HG03342 (cell line): ENCODE data around the gene HIVEP3.

Source experiments
- ATAC-seq: cut with Tn5 transposase; IDR thresholded peaks from one replicate; pipeline ENCODE4 v1.9.1; 2021; ENCODE audit warnings: mild to moderate bottlenecking, moderate library complexity; ENCODE audit not compliant: unreplicated experiment

The HIVEP3 gene

GRCh38 chr1:41510531-41511238, 408.0 kb downstream of the HIVEP3 start:
- ATAC-seq: no peak

DNA sequence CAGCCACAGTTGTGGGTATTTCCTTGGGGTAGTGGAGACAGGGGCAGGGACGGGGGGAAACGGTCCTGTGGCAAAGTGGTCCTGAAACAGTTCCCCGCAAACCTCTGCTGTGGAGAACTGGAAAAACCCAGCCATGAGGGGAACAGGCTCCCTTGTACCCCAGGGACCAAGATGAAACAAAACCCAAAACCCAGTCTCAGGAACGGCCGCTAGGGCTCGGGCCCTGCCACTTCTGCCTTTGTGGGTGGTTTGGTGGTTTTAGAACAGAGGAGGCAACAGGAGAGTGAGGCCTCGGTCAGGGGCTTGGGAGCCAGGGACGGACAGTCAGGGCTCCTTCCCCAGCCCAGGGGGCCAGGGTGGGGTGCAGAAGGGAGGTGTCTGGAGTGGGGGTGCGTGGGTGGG, 409.5 kb downstream of the HIVEP3 start:
- no peak for ATAC-seq

DNA sequence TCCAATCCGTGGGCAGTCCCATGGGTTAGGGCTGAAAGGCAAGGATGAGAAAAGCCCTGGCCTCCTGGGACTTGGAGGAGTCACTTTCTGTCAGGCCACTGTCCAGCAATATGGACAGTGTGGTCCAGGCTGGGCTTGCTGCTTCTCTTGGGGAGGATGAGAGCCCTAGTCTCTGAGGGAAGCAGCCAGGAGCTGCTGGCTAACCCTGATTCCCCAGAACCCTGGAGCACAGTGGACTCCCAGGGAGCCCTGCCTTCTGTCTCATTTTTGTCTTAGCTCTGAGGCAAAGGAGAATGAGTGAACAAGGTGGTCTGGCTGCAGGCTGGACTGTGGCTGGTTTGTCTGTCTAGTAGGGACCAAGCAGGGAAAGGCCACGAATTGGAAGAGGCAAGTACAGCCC, 410.4 kb downstream of the HIVEP3 start:
- no peak for ATAC-seq

DNA sequence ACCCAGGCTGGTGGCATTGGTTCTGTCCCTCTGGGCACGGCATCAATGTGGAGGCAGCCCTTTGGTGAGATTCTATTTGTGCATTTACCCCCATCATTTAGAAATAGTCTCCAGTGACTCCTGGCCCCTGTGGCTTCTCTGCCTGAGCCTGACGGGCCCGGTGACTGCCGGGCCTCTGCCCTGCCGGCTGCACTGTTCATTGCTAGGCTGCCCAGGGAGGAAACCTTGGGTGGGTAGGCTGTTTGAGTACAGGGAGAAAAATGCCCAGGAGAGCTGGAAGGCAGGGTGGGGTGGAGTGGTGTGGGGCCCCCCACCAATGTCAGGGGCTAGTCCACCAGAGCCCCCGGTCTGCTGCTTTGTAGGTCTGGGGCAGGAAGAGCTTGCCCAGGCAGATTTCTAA, 410.9 kb downstream of the HIVEP3 start:
- no peak for ATAC-seq

- no peak for ATAC-seq
Observed at GRCh38 chr1:41507110-41507720, 411.5 kb downstream of the HIVEP3 start.

DNA sequence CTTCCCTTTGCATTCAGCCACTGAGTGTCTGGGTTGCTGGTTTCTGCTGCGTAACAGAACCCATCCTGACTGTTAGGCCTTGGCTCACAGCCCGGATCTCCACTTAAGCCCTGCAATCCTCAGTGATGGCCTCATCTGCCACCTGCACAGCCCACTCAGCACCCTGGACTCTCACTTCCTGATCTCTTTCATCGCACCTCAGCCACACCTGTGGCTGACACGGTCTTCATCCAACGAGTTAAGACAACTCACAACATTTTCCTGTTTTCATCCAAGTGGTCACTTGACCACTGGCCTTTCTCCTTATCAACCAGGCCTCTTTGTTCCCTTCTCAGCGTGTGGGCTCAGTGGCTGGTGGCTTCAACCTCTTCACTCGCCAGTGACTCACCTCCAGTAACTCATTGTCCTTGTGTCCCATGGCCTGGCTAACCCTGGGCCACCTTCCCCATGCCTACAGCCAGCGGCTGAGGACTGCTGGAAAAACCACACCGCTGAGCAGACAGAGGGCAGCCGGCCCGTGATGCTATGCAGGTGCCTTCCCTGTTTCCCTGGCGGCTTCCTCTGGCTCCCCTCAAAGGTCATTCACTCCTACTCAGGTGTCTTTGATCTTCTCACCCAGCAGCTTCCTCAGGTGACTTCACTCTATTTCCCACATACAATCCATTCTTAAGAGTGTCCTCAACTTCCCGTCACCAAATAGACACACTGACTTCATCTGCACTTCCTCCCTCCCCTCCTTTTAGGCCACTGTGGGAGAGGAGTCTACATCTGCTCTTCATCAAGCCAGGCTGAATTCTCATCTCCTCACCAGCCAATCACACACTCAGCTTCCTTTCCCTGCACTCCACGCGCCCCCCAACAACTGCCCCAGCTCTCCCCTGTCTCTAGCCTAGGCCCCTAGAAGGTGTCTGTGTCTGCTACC, 414.3 kb downstream of the HIVEP3 start:
- no peak for ATAC-seq

- no peak for ATAC-seq
Observed at GRCh38 chr1:41503538-41504113, 415.1 kb downstream of the HIVEP3 start.

- no peak for ATAC-seq
Observed at GRCh38 chr1:41502912-41503311, 415.8 kb downstream of the HIVEP3 start.

GRCh38 chr1:41501581-41501980, 417.1 kb downstream of the HIVEP3 start:
- ATAC-seq: no peak

- ATAC-seq: no peak
Observed at GRCh38 chr1:41500781-41501518, 417.8 kb downstream of the HIVEP3 start.

GRCh38 chr1:41500378-41500777, 418.3 kb downstream of the HIVEP3 start:
- ATAC-seq: no peak

DNA sequence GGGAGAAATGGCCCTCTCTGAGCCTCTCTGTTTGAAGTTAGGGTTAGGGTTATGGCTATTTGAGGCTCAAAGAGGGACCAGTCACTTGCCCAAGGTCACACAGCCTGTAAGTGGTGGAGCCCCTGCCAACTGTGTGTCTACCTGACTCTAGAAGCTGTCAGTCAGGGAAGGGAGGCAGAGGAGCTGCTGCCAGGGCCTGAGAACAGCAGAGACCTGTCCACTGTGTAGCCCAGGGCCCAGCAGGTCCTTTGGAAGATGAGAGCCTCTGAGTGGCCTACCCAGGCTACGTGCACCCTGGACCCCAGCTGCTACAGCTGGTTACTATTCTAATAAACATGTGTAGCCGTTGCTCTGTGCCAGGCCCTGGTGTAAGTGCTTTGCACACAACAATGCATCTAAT, 419.1 kb downstream of the HIVEP3 start:
- no peak for ATAC-seq

DNA sequence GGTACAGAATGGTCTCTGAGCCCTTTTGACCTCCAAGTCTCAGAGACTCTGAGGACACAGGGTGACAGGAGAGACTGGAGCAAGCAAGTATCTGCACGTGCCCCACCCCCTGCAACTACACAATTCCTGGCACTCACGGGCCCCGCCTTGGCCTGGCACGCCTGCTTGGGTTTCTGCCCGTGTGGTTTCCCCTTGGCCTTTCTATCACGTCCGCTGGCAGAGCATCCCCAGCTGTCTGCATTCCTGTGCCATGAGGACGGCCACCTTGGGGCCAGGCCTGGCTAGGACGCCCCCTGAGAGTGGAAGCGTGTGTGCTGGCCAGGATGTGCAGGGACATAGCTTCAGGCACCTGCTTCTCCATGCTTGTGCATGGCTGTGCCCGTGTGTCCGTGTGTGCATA, 419.9 kb downstream of the HIVEP3 start:
- ATAC-seq: no peak

DNA sequence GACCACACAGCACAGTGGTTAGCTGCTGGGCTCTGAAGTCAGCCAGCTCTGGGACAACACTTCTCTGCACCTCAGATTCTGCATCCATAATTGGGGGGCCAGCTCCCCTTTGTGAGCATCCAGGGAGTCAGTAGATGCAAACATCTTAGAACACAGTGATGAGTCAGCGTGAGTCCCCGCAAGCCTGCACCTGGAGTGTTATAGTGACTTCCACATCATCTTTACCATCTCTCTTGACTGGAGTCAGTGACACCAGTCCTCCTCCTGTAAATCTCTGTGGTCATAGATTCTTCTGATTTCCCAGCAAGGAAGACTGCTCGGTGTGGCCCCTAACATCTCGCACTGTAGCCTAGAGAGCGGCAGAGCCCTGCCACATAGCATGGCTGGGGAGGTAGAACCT, 420.3 kb downstream of the HIVEP3 start:
- no peak for ATAC-seq

DNA sequence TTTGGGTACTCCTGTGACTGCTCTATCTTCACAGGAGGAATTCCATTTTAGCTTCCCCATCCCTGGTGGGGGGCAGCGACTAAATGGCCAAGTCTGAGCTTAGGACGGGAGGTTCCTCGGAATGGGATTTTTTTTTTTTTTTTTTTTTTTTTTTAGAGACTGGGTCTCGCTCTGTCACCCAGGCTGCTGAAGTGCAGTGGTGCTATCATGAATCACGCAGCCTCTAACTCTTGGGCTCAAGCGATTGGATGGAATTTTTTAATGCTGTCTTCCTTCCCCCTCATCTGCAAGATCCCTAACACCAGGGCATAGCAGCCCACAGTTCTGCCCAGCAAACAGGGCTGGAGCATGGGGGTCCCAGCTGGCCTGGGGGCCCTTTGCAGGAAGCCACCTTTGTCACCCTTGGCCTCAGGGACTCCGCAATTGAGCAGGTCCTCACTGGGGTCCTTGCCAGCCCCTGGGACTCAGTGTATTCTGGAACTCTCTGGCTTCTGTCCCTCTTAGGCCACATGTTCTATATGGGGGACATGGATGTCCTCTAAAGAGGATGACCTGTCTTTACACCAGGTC, 421.2 kb downstream of the HIVEP3 start:
- no peak for ATAC-seq

- no peak for ATAC-seq
Observed at GRCh38 chr1:41497056-41497440, 421.7 kb downstream of the HIVEP3 start.

GRCh38 chr1:41496080-41497055, 422.4 kb downstream of the HIVEP3 start:
- ATAC-seq: no peak

DNA sequence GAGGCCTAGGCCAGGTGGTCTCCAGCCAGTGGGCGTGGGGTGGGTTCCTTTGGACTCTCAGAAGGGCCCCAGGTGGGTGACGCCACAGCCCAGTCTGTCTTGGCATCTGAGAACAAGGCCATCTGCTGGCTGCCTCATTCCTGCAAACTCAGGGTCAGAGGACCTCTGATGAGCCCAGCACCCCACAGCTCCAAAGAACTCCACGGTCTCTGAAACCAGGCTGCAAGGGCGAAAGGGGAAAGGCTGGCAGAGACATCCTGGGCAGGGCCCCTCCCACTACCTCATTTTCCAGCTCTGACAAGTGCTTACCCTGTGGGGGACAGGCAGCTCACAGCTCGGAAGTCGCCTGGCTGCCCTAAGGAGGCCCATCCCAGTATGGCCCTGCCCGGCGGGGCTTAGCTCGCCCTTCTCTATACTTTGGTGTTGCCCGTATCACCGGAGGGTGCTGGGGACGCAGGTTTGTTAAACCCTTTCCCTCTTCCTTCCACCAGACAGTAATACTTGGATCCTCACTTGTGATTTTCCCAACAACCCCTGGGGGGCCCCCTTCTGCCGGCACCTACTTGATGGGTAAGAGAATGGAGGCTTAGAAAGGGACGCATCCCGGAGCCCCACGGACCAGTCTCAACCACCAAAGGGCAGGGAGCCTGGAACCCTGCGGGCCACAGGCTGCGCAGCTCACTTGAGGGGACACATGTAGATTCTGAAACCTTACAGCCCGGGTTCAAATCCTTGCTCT, 423.3 kb downstream of the HIVEP3 start:
- no peak for ATAC-seq
